DMS153 (cell line): ENCODE data around the gene WWOX.

Experiments used
- DNase-seq: peaks from one replicate; lab custom pipeline; 2025; lab: John Stamatoyannopoulos, UW

Gene WWOX

GRCh38 chr16:78399384-78399783 lies 299.9 kb downstream of the WWOX start:
- no peak for DNase-seq

GRCh38 chr16:78402833-78403232 lies 303.4 kb downstream of the WWOX start:
- DNase-seq: no peak

- DNase-seq: no peak
These were observed 305.6 kb downstream of the WWOX start for GRCh38 chr16:78405040-78405439.

GRCh38 chr16:78405833-78406232 lies 306.4 kb downstream of the WWOX start:
- DNase-seq: no peak

GRCh38 chr16:78407191-78407590 lies 307.7 kb downstream of the WWOX start:
- DNase-seq: no peak

- DNase-seq: no peak
These were observed 314.2 kb downstream of the WWOX start for GRCh38 chr16:78413651-78414050.

- DNase-seq: no peak
These were observed 315.6 kb downstream of the WWOX start for GRCh38 chr16:78415013-78415412.

- no peak for DNase-seq
These were observed 316.2 kb downstream of the WWOX start for GRCh38 chr16:78415669-78416068.

- DNase-seq: no peak
These were observed 316.9 kb downstream of the WWOX start for GRCh38 chr16:78416400-78416799.

- DNase-seq: no peak
These were observed 321.8 kb downstream of the WWOX start for GRCh38 chr16:78421181-78421708.

- no peak for DNase-seq
These were observed 325.8 kb downstream of the WWOX start for GRCh38 chr16:78425281-78425680.

GRCh38 chr16:78425891-78426510 lies 326.5 kb downstream of the WWOX start:
- no peak for DNase-seq

- DNase-seq: no peak
These were observed 328.7 kb downstream of the WWOX start for GRCh38 chr16:78428193-78428592.

- no peak for DNase-seq
These were observed 330.8 kb downstream of the WWOX start for GRCh38 chr16:78430281-78430680.

- DNase-seq: no peak
These were observed 331.7 kb downstream of the WWOX start for GRCh38 chr16:78431004-78431670.

- no peak for DNase-seq
These were observed 332.2 kb downstream of the WWOX start for GRCh38 chr16:78431701-78432100.

- no peak for DNase-seq
These were observed 333.0 kb downstream of the WWOX start for GRCh38 chr16:78432451-78432850.

- no peak for DNase-seq
These were observed 333.7 kb downstream of the WWOX start for GRCh38 chr16:78433116-78433515.

GRCh38 chr16:78434401-78434800 lies 334.9 kb downstream of the WWOX start:
- DNase-seq: no peak

- no peak for DNase-seq
These were observed 335.8 kb downstream of the WWOX start for GRCh38 chr16:78435260-78435659.

GRCh38 chr16:78436023-78436422 lies 336.6 kb downstream of the WWOX start:
- no peak for DNase-seq

GRCh38 chr16:78436846-78437245 lies 337.4 kb downstream of the WWOX start:
- no peak for DNase-seq

- no peak for DNase-seq
These were observed 338.0 kb downstream of the WWOX start for GRCh38 chr16:78437352-78437968.
